CD4-positive, alpha-beta T cell (primary cell): ENCODE data around the gene VIPR2. TPM values are rescaled to one million over a fixed set of nuclear protein-coding genes. Genes with fewer than 3 reads are reported as not detected.

Experiments
- ATAC-seq: fragments of 200-7000 bp; cut with Tn5 transposase; one replicate; pipeline ENCODE4 v1.10.0; 2022; ENCODE audit warnings: mild to moderate bottlenecking; ENCODE audit not compliant: poor library complexity
- CTCF ChIA-PET: fragments of 350-600 bp; sonication (Branson Sonifier 250); formaldehyde crosslinking; loops from one replicate; lab custom pipeline; 2021; ENCODE audit warnings: antibody characterized with exemption, inconsistent platforms; lab: Charles Lee
- POLR2A ChIA-PET: fragments of 350-600 bp; sonication (Branson Sonifier 250); formaldehyde crosslinking; loops from one replicate; lab custom pipeline; 2021; ENCODE audit warnings: antibody characterized with exemption, inconsistent platforms; lab: Charles Lee
- DNase-seq, 14 experiments: peaks; one replicate each; pipeline ENCODE4 v3.0.0-alpha.2; 2013 to 2020; ENCODE audit warnings: mixed read lengths in 2 of 14
- H3K27ac ChIP-seq, 2 donors: one replicate each; pipeline versions ENCODE4 v1.5.1 to v1.7.0; 2013; ENCODE audit warnings: low read length in 2 of 2, low read depth in 1 of 2, mild to moderate bottlenecking in 1 of 2
- H3K27me3 ChIP-seq, 2 experiments: 1 replicate in 1 of 2; 2 replicates in 1 of 2; pipeline versions ENCODE4 v1.6.1 to v1.7.0; 2013; ENCODE audit warnings: low read length in 2 of 2, control low read depth in 1 of 2, mild to moderate bottlenecking in 1 of 2, moderate library complexity in 1 of 2; ENCODE audit not compliant: insufficient read depth in 2 of 2, control insufficient read depth in 1 of 2
- H3K36me3 ChIP-seq: one replicate; pipeline ENCODE4 v1.6.1; 2013; ENCODE audit warnings: low read length, control low read depth; ENCODE audit not compliant: insufficient read depth
- H3K4me1 ChIP-seq: one replicate; pipeline ENCODE4 v1.6.1; 2013; ENCODE audit warnings: low read length, control low read depth; ENCODE audit not compliant: insufficient read depth
- H3K4me3 ChIP-seq: one replicate; pipeline ENCODE4 v1.5.1; 2013; ENCODE audit warnings: mild to moderate bottlenecking, low read length, moderate library complexity
- H3K9me3 ChIP-seq, 2 experiments: 1 replicate in 1 of 2; 2 replicates in 1 of 2; pipeline versions ENCODE4 v1.6.1 to v1.7.0; 2013; ENCODE audit warnings: low read length in 2 of 2, mild to moderate bottlenecking in 2 of 2, control low read depth in 1 of 2, moderate library complexity in 1 of 2; ENCODE audit not compliant: control insufficient read depth in 1 of 2, insufficient read depth in 1 of 2
- H3K27ac Mint-ChIP-seq: one replicate; pipeline ENCODE4 v1.8.0; 2020; ENCODE audit warnings: mixed read lengths
- H3K27me3 Mint-ChIP-seq: one replicate; pipeline ENCODE4 v1.8.0; 2021; ENCODE audit warnings: mixed read lengths
- H3K36me3 Mint-ChIP-seq: one replicate; pipeline ENCODE4 v1.8.0; 2021; ENCODE audit warnings: low read depth, mixed read lengths
- H3K4me1 Mint-ChIP-seq: one replicate; pipeline ENCODE4 v1.8.0; 2021; ENCODE audit warnings: low read depth, mixed read lengths
- H3K4me3 Mint-ChIP-seq: one replicate; pipeline ENCODE4 v1.8.0; 2020; ENCODE audit warnings: mild to moderate bottlenecking, mixed read lengths
- H3K9me3 Mint-ChIP-seq: one replicate; pipeline ENCODE4 v1.8.0; 2020; ENCODE audit warnings: mixed read lengths
- CTCF ChIP-seq: fragments of 200-600 bp; IDR thresholded peaks from one replicate; pipeline ENCODE4 v1.8.0; 2022; ENCODE audit warnings: antibody characterized with exemption, mild to moderate bottlenecking
- intact Hi-C, 2 experiments: fragments of 100-400 bp; cut with DNase I in 1 of 2; cut with micrococcal nuclease in 1 of 2; formaldehyde crosslinking; loops; one replicate each; pipeline versions ENCODE4 v1.15.1 to v1.9.0; 2023 to 2025; cut with DNase I, micrococcal nuclease
- total RNA-seq, 174 experiments: library from RNA in 2 of 174; stranded (reverse) in 2 of 174; gene quantifications; one replicate each; pipeline ENCODE4 v1.2.3 and lab custom pipeline; 2021 to 2026

The VIPR2 gene
- total RNA-seq, 2 experiments from 2014 or later = 0.59 to 0.80 TPM

DNA sequence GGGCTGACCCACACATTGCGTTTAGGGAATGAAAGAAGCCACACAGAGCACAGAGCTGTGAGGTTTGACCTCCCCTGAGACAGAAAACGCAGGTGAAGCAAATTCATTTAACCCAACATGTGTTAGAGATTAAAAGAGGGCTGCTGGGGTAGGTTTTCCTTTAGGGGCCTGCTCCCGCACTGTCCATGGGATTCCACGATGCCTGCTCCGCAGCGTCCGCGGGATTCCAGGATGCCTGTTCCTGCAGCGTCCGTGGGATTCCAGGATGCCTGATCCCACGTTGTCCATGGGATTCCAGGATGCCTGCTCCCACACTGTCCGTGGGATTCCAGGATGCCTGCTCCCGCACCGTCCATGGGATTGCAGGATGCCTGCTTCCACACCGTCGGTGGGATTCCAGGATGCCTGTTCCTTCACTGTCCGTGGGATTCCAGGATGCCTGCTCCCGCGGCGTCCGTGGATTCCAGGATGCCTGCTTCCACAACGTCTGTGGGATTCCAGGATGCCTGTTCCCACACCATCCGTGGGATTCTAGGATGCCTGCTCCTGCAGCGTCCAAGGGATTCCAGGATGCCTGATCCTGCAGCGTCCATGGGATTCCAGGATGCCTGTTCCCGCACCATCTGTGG lies 78.7 kb downstream of the VIPR2 start:
- intact Hi-C loops = no loop called here
- ChIA-PET CTCF (no interaction called here), POLR2A (no interaction called here)
- no peaks in the 10 kb centered on the region for H3K27me3 Mint-ChIP-seq
- H3K36me3 Mint-ChIP-seq = no peaks in the 10 kb centered on the region
- H3K9me3 Mint-ChIP-seq = no peaks in the 10 kb centered on the region
- no peak for TF ChIP-seq CTCF
- H3K27ac Mint-ChIP-seq = no peak overlapping the region
- peaks cover 16% of the 10 kb centered on the region for H3K4me1 ChIP-seq
- peaks cover 0 to 11% of the 10 kb centered on the region in 2 experiments for H3K9me3 ChIP-seq
- H3K4me3 ChIP-seq = no peak overlapping the region
- H3K4me1 Mint-ChIP-seq = peaks cover 35% of the 10 kb centered on the region
- H3K4me3 Mint-ChIP-seq = no peak overlapping the region
- H3K36me3 ChIP-seq = no peaks in the 10 kb centered on the region
- no peak overlapping the region for H3K27ac ChIP-seq
- DNase-seq (no peak), ATAC-seq (no peak)
- H3K27me3 ChIP-seq = no peaks in the 10 kb centered on the region

DNA sequence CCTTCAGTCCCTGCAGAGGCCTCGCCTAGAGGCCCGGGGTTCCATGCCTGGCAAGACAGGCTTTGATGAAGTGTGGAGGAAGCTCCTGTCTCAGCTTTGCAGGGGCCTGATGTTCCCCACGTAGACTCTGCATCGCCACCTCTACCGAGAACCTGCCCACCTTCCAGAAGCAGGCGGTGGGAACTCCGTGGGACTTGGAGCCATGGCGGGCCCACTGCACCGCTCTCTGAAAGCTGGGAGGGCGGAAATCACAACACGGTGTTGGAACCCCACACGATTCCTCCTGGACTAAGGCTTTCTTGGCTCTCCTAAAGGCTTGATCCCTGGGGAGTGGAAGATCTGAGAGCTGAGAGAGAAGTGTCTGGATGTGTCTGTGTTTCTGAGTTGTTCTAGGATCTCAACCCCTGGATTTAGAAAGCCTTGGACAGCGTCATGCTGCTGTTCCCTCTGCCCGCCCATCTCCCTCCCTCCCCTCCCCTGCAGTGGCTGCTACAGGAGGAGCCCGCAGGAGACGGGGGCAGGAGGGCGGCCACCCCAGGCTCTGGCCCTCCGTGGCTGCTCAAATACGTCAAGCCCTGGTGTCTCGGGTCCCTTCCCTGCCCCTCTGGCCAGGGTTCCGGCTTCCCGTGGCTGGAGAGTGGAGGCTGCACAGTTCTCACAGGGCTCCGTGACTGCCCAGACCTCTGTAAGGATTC lies 79.7 kb downstream of the VIPR2 start:
- DNase-seq (no peak), ATAC-seq (no peak)
- H3K4me1 ChIP-seq = peaks cover 12% of the 10 kb centered on the region
- no peak overlapping the region for H3K4me3 ChIP-seq
- Mint-ChIP-seq H3K27me3 (no peaks in the 10 kb centered on the region), H3K9me3 (no peaks in the 10 kb centered on the region), H3K36me3 (no peaks in the 10 kb centered on the region), H3K4me1 (peaks cover 27% of the 10 kb centered on the region), H3K27ac (no peak overlapping the region), H3K4me3 (no peak overlapping the region)
- ChIA-PET POLR2A (no interaction called here), CTCF (no interaction called here)
- H3K9me3 ChIP-seq = peaks cover 0 to 11% of the 10 kb centered on the region in 2 experiments
- no peak for TF ChIP-seq CTCF
- H3K36me3 ChIP-seq = no peaks in the 10 kb centered on the region
- intact Hi-C loops = no loop called here
- H3K27ac ChIP-seq = no peak overlapping the region
- no peaks in the 10 kb centered on the region for H3K27me3 ChIP-seq

- no peak overlapping the region for H3K4me3 Mint-ChIP-seq
These were observed 80.4 kb downstream of the VIPR2 start for GRCh38 chr7:159064121-159064815.

More at GRCh38 chr7:159064121-159064815, 80.4 kb downstream of the VIPR2 start:
- Histone ChIP-seq H3K4me3 (no peak overlapping the region), H3K36me3 (no peaks in the 10 kb centered on the region), H3K27ac (no peak overlapping the region), H3K27me3 (no peaks in the 10 kb centered on the region), H3K4me1 (peaks cover 12% of the 10 kb centered on the region), H3K9me3 (peaks cover 0 to 11% of the 10 kb centered on the region in 2 experiments)
- Mint-ChIP-seq H3K36me3 (no peaks in the 10 kb centered on the region), H3K4me1 (peaks cover 20% of the 10 kb centered on the region), H3K27ac (no peak overlapping the region), H3K27me3 (no peaks in the 10 kb centered on the region), H3K9me3 (no peaks in the 10 kb centered on the region)
- CTCF ChIA-PET = no interaction called here
- POLR2A ChIA-PET = no interaction called here
- ATAC-seq (no peak), DNase-seq (no peak)
- intact Hi-C loops = no loop called here
- no peak for TF ChIP-seq CTCF
